Measurements from ENCODE around the gene ULK4.

- TF ChIP-seq POLR2A (IDR thresholded peaks at IDR 0.05; ENCODE audit: control extremely low read depth in 1 of 2, low read depth in 2 of 2, low read length in 2 of 2) (no peak), GTF2F1 (IDR thresholded peaks at IDR 0.05; ENCODE audit: borderline replicate concordance, low read depth, low read length) (no peak), YY1 (IDR thresholded peaks at IDR 0.05; ENCODE audit: low read depth, low read length) (no peak), CREB1 (IDR thresholded peaks at IDR 0.05) (no peak), ZNF274 (IDR thresholded peaks at IDR 0.05; ENCODE audit: borderline replicate concordance, extremely low read depth, low read length) (no peak), CTCF (IDR thresholded peaks at IDR 0.05; ENCODE audit: control extremely low read depth in 1 of 3, insufficient read depth in 1 of 3, low read depth in 1 of 3, low read length in 3 of 3) (no peak)
Measured at GRCh38 chr3:41417574-41417973, 544.3 kb downstream of the ULK4 start.

All from H1 (cell line).